Cardiac muscle cell (in vitro differentiated cells and primary cell): ENCODE results near the gene PRPS1. TPM values are rescaled to one million over a fixed set of nuclear protein-coding genes. Genes with fewer than 3 reads are reported as not detected.
"Not testable (repeated sequence)": the region's sequence is repeated elsewhere in the genome, so short reads cannot be mapped to it uniquely, and the experiment has no call there.

Experiments
- DNase-seq, 2 donors: peaks; one replicate each; pipeline versions ENCODE4 v3.0.0 to v3.0.0-alpha.2; 2010 to 2017; ENCODE audit warnings: low read depth in 1 of 2, low spot score in 1 of 2
- H3K27ac ChIP-seq: fragments of 200-600 bp; sonication (generic); 2 replicates; pipeline ENCODE4 v1.5.1; 2016
- H3K27me3 ChIP-seq: fragments of 200-600 bp; sonication (generic); 2 replicates; pipeline ENCODE4 v1.6.0; 2016; ENCODE audit warnings: control low read depth
- H3K36me3 ChIP-seq: fragments of 200-600 bp; sonication (generic); 2 replicates; pipeline ENCODE4 v1.5.1; 2016; ENCODE audit warnings: control low read depth
- H3K4me1 ChIP-seq: fragments of 200-600 bp; sonication (generic); 2 replicates; pipeline ENCODE4 v1.8.1; 2017; ENCODE audit warnings: low read depth, mild to moderate bottlenecking, mixed run types
- H3K4me3 ChIP-seq: fragments of 200-600 bp; sonication (generic); 2 replicates; pipeline ENCODE4 v1.5.1; 2016; ENCODE audit warnings: mild to moderate bottlenecking
- H3K9me3 ChIP-seq: fragments of 200-600 bp; sonication (generic); 2 replicates; pipeline ENCODE4 v1.5.1; 2017; ENCODE audit warnings: low read depth, mild to moderate bottlenecking, control low read depth
- polyA plus RNA-seq: library from polyadenylated mRNA; unstranded; fragments of >200 nt; fragmentation: Nextera tagmentation; extraction: Ambion mirVana; gene quantifications from 2 replicates; pipeline ENCODE4 v1.2.1, GENCODE V29; 2016
- total RNA-seq: library from RNA; depleted of rRNA; stranded (reverse); fragments of >200 nt; gene quantifications from 2 replicates; pipeline ENCODE4 v1.2.3, GENCODE V29; 2016
- TF ChIP-seq, protein P1 (sequence below): IDR thresholded peaks from 2 replicates; pipeline ENCODE4 v1.5.1; 2012; ENCODE audit warnings: low read depth, mild to moderate bottlenecking, low read length

PRPS1 gene
- total and polyA plus RNA-seq, 2 experiments from 2014 or later = 75.4 to 78.7 TPM

- TF ChIP-seq, protein P1, sequence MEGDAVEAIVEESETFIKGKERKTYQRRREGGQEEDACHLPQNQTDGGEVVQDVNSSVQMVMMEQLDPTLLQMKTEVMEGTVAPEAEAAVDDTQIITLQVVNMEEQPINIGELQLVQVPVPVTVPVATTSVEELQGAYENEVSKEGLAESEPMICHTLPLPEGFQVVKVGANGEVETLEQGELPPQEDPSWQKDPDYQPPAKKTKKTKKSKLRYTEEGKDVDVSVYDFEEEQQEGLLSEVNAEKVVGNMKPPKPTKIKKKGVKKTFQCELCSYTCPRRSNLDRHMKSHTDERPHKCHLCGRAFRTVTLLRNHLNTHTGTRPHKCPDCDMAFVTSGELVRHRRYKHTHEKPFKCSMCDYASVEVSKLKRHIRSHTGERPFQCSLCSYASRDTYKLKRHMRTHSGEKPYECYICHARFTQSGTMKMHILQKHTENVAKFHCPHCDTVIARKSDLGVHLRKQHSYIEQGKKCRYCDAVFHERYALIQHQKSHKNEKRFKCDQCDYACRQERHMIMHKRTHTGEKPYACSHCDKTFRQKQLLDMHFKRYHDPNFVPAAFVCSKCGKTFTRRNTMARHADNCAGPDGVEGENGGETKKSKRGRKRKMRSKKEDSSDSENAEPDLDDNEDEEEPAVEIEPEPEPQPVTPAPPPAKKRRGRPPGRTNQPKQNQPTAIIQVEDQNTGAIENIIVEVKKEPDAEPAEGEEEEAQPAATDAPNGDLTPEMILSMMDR = no peak
- Histone ChIP-seq H3K36me3 (no peaks in the 10 kb centered on the region), H3K27ac (no peak overlapping the region), H3K27me3 (no peaks in the 10 kb centered on the region), H3K4me3 (no peak overlapping the region), H3K4me1 (peaks cover 9% of the 10 kb centered on the region), H3K9me3 (no peaks in the 10 kb centered on the region)
- peak in 1 of 2 donors; percentile 58 for DNase-seq
Measured at GRCh38 chrX:107662145-107662544, 33.8 kb downstream of the PRPS1 start.

DNA sequence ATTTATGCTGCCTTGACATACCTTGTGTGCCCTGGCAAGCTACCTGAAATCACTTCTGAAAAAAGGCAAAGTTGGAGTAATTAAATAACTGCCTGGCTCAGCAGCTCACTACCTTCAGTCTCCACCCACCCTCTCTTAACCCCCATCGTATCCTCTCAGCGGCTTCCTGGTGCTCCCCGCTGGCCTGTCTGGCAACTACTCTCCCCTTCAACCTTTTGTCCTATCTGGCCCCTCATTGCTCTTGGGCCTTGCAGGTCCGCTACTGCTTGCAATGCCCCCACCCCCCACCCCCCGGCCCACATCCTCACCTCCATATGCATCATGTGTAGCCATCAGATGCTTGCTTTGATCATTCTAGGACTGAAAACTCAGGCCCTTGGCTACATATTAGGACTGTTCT, 34.5 kb downstream of the PRPS1 start:
- Histone ChIP-seq H3K36me3 (no peaks in the 10 kb centered on the region), H3K9me3 (no peaks in the 10 kb centered on the region), H3K4me3 (no peak overlapping the region), H3K27me3 (no peaks in the 10 kb centered on the region), H3K27ac (no peak overlapping the region), H3K4me1 (peaks cover 9% of the 10 kb centered on the region)
- TF ChIP-seq, protein P1 = no peak
- DNase-seq = no peak

DNA sequence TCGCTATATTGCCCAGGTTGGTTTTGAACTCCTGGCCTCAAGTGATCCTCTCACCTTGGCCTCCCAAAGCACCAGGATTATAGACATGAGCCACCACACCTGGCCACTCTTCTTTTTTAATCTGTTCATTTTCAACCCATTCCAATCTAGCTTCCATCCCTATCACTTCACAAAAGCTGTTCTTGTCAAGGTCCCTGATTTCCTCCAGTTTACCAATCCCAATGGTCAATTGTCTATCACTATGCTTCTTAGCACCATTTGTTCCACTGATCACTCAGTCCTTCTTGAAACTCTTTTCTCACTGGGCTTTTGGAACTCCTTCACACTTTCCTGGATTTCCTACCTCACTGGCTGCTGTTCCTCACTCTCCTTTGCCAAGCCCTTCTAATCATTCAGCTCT, 38.6 kb downstream of the PRPS1 start:
- Histone ChIP-seq H3K27me3 (no peaks in the 10 kb centered on the region), H3K4me1 (peaks cover 9% of the 10 kb centered on the region), H3K36me3 (no peaks in the 10 kb centered on the region), H3K9me3 (no peaks in the 10 kb centered on the region), H3K27ac (no peak overlapping the region), H3K4me3 (no peak overlapping the region)
- no peak for DNase-seq
- TF ChIP-seq, protein P1 = no peak

- no peaks in the 10 kb centered on the region for H3K27me3 ChIP-seq
- H3K4me1 ChIP-seq = peaks cover 8% of the 10 kb centered on the region
- H3K9me3 ChIP-seq = no peaks in the 10 kb centered on the region
- H3K4me3 ChIP-seq = no peak overlapping the region
- TF ChIP-seq, protein P1 = no peak
- DNase-seq = no peak
- H3K36me3 ChIP-seq = no peaks in the 10 kb centered on the region
- H3K27ac ChIP-seq = no peak overlapping the region
Measured at GRCh38 chrX:107667426-107667825, 39.1 kb downstream of the PRPS1 start.

- not testable (repeated sequence) for H3K27ac ChIP-seq, DNase-seq, H3K4me3 ChIP-seq, H3K36me3 ChIP-seq, H3K27me3 ChIP-seq, H3K9me3 ChIP-seq
- H3K4me1 ChIP-seq = peaks cover 13% of the 10 kb centered on the region
Measured at GRCh38 chrX:107668710-107669109, 40.4 kb downstream of the PRPS1 start.

DNA sequence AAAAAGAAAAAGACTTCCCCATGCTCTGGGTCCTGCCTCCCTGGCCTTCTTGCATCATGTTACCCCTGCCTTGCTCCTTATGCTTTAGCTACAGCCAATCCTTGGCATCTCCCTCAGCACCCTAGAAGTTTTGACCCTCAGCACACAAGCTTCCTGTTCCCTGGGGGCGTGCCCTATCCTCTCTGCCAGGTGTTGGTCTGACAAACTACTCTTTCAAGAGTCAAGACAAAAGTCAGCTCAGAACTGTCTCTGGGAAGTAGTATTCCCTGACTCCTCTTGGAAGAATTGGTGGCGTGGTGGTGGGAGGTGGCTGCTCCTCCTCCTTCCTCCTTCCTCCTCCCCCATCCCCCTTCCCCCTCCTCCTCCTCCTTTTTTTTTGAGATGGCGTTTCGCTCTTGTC, 41.0 kb downstream of the PRPS1 start:
- Histone ChIP-seq H3K27me3 (no peaks in the 10 kb centered on the region), H3K4me3 (no peak overlapping the region), H3K27ac (no peak overlapping the region), H3K36me3 (no peaks in the 10 kb centered on the region), H3K9me3 (no peaks in the 10 kb centered on the region), H3K4me1 (peaks cover 18% of the 10 kb centered on the region)
- TF ChIP-seq, protein P1 = no peak
- no peak for DNase-seq
